Neural cell (in vitro differentiated cells): ENCODE results near the gene NFE2L2. TPM values are rescaled to one million over a fixed set of nuclear protein-coding genes. Genes with fewer than 3 reads are reported as not detected.

Experiments
- H2AFZ ChIP-seq: fragments of 200-600, 300-800 bp; sonication (generic), shearing (Covaris generic); 2 replicates; pipeline ENCODE4 v1.6.0; 2014; ENCODE audit warnings: low read depth, mild to moderate bottlenecking, antibody characterized with exemption, low read length, moderate library complexity
- H3F3A ChIP-seq: fragments of 200-600 bp; shearing (Covaris generic); 2 replicates; pipeline ENCODE4 v1.6.1; 2016; ENCODE audit warnings: mild to moderate bottlenecking, moderate library complexity, mixed read lengths, antibody characterized with exemption, low read length; ENCODE audit not compliant: insufficient read depth, poor library complexity, severe bottlenecking
- H3K27ac ChIP-seq: fragments of 200-600, 300-800 bp; sonication (generic), shearing (Covaris generic); 2 replicates; pipeline ENCODE4 v1.5.1; 2014; ENCODE audit warnings: mild to moderate bottlenecking, low read length, moderate library complexity
- H3K27me3 ChIP-seq: fragments of 300-800, 200-600 bp; sonication (generic), shearing (Covaris generic); 2 replicates; pipeline ENCODE4 v1.6.0; 2014; ENCODE audit warnings: mild to moderate bottlenecking, low read depth, low read length, moderate library complexity; ENCODE audit not compliant: insufficient read depth
- H3K36me3 ChIP-seq: fragments of 300-800, 200-600 bp; sonication (generic), shearing (Covaris generic); 2 replicates; pipeline ENCODE4 v1.5.1; 2014; ENCODE audit warnings: mild to moderate bottlenecking, antibody characterized with exemption, low read length, moderate library complexity; ENCODE audit not compliant: insufficient read depth
- H3K4me2 ChIP-seq: fragments of 300-800, 200-600 bp; sonication (generic), shearing (Covaris generic); 2 replicates; pipeline ENCODE4 v1.6.0; 2014; ENCODE audit warnings: mild to moderate bottlenecking, low read length
- H3K4me3 ChIP-seq: fragments of 300-800, 200-600 bp; sonication (generic), shearing (Covaris generic); 2 replicates; pipeline ENCODE4 v1.5.1; 2014; ENCODE audit warnings: mild to moderate bottlenecking, low read length, moderate library complexity
- H3K79me2 ChIP-seq: fragments of 200-600 bp; shearing (Covaris generic); replicated peaks from 2 replicates; pipeline ENCODE4 v1.6.0; 2014; ENCODE audit warnings: mild to moderate bottlenecking, low read length, moderate library complexity; ENCODE audit not compliant: insufficient read depth
- H3K9ac ChIP-seq: fragments of 300-800, 200-600 bp; sonication (generic), shearing (Covaris generic); 2 replicates; pipeline ENCODE4 v1.6.1; 2016; ENCODE audit warnings: mild to moderate bottlenecking, low read length, mixed read lengths
- H3K9me2 ChIP-seq: fragments of 200-600 bp; shearing (Covaris generic); 2 replicates; pipeline ENCODE4 v1.6.1; 2016; ENCODE audit warnings: mild to moderate bottlenecking, low read length, mixed read lengths; ENCODE audit not compliant: insufficient read depth
- H3K9me3 ChIP-seq: fragments of 200-600, 300-800 bp; sonication (generic), shearing (Covaris generic); 2 replicates; pipeline ENCODE4 v1.6.1; 2016; ENCODE audit warnings: mild to moderate bottlenecking, mixed run types, low read length, moderate library complexity, mixed read lengths
- H4K20me1 ChIP-seq: fragments of 200-600 bp; shearing (Covaris generic); 2 replicates; pipeline ENCODE4 v1.6.1; 2016; ENCODE audit warnings: mild to moderate bottlenecking, mixed run types; ENCODE audit not compliant: insufficient read depth
- CTCF ChIP-seq: fragments of 450-650 bp; IDR thresholded peaks from 2 replicates; pipeline ENCODE4 v1.5.1; 2014; ENCODE audit warnings: antibody characterized with exemption, mild to moderate bottlenecking, moderate library complexity; ENCODE audit not compliant: poor library complexity, severe bottlenecking
- EP300 ChIP-seq: fragments of 450-650 bp; conservative IDR thresholded peaks from 2 replicates; pipeline ENCODE4 v1.6.1; 2014; ENCODE audit warnings: antibody characterized with exemption, mild to moderate bottlenecking, moderate library complexity; ENCODE audit not compliant: poor library complexity, severe bottlenecking
- EZH2 ChIP-seq: fragments of 200-600, 300-800 bp; shearing (Covaris generic), sonication (generic); IDR thresholded peaks from 2 replicates; pipeline ENCODE4 v1.6.1; 2014; ENCODE audit warnings: antibody characterized with exemption, low read length, borderline replicate concordance, mild to moderate bottlenecking; ENCODE audit not compliant: insufficient read depth, poor library complexity, severe bottlenecking
- MXI1 ChIP-seq: fragments of 450-650 bp; conservative IDR thresholded peaks from 2 replicates; pipeline ENCODE4 v1.6.1; 2014; ENCODE audit warnings: antibody characterized with exemption, mild to moderate bottlenecking; ENCODE audit not compliant: poor library complexity, severe bottlenecking
- POLR2AphosphoS5 ChIP-seq: IDR thresholded peaks from 2 replicates; pipeline ENCODE4 v1.6.1; 2012
- RAD21 ChIP-seq: fragments of 450-650 bp; conservative IDR thresholded peaks from 2 replicates; pipeline ENCODE4 v1.6.1; 2014; ENCODE audit warnings: antibody characterized with exemption, mild to moderate bottlenecking, moderate library complexity
- SMC3 ChIP-seq: fragments of 450-650 bp; conservative IDR thresholded peaks from 2 replicates; pipeline ENCODE4 v1.6.1; 2014; ENCODE audit warnings: antibody characterized with exemption, mild to moderate bottlenecking, moderate library complexity; ENCODE audit not compliant: poor library complexity
- TAF1 ChIP-seq: IDR thresholded peaks from 2 replicates; pipeline ENCODE4 v1.6.1; 2012; ENCODE audit warnings: low read depth
- polyA plus RNA-seq: library from polyadenylated mRNA; depleted of rRNA; stranded (reverse); fragments of >200 nt; gene quantifications from 2 replicates; pipeline ENCODE4 v1.2.3, GENCODE V29; 2014
- TF ChIP-seq, protein P1 (sequence below): IDR thresholded peaks from 2 replicates; pipeline ENCODE4 v1.6.1; 2012; ENCODE audit warnings: borderline replicate concordance

The NFE2L2 gene
- polyA plus RNA-seq, 1 donor from 2014 or later: 1.4 TPM

DNA sequence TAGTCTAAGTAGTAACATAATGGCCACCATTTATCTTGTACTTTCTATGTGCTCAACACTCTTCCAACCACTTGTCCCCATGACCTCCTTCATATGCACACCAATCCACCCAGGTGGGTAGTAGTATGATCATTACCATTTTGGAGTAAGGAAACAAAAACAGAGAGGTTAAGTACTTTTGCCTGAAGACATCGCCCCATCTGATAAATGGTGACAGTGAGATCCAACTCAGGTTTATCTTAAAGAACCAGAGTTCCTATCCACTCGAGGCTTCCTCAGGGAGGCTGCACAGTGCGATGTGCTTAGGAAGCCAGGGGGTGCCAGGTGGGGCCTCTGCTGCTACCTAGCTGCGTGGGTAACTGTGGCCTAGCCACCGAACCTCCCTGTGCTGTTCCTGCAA, 14.1 kb downstream of the NFE2L2 start:
- no peaks in the 10 kb centered on the region for H3F3A ChIP-seq
- peaks cover 2% of the 10 kb centered on the region for H3K79me2 ChIP-seq

GRCh38 chr2:177249038-177249437, 15.5 kb downstream of the NFE2L2 start:
- H3K9ac ChIP-seq: no peak overlapping the region
- no peaks in the 10 kb centered on the region for H4K20me1 ChIP-seq
- H3K4me3 ChIP-seq: no peak overlapping the region
- H3K79me2 ChIP-seq: peaks cover 2% of the 10 kb centered on the region
- no peak overlapping the region for H3K27ac ChIP-seq
- H3K27me3 ChIP-seq: no peaks in the 10 kb centered on the region
- H3K4me2 ChIP-seq: no peak overlapping the region
- no peaks in the 10 kb centered on the region for H3K9me2 ChIP-seq
- no peaks in the 10 kb centered on the region for H3K9me3 ChIP-seq
- no peak overlapping the region for H2AFZ ChIP-seq
- H3K36me3 ChIP-seq: no peaks in the 10 kb centered on the region
- TF ChIP-seq EP300: no peak
- no peak for TF ChIP-seq POLR2AphosphoS5
- no peak for TF ChIP-seq SMC3
- no peak for TF ChIP-seq MXI1
- TF ChIP-seq EZH2: no peak
- no peak for TF ChIP-seq CTCF
- TF ChIP-seq TAF1: no peak
- TF ChIP-seq, protein P1, sequence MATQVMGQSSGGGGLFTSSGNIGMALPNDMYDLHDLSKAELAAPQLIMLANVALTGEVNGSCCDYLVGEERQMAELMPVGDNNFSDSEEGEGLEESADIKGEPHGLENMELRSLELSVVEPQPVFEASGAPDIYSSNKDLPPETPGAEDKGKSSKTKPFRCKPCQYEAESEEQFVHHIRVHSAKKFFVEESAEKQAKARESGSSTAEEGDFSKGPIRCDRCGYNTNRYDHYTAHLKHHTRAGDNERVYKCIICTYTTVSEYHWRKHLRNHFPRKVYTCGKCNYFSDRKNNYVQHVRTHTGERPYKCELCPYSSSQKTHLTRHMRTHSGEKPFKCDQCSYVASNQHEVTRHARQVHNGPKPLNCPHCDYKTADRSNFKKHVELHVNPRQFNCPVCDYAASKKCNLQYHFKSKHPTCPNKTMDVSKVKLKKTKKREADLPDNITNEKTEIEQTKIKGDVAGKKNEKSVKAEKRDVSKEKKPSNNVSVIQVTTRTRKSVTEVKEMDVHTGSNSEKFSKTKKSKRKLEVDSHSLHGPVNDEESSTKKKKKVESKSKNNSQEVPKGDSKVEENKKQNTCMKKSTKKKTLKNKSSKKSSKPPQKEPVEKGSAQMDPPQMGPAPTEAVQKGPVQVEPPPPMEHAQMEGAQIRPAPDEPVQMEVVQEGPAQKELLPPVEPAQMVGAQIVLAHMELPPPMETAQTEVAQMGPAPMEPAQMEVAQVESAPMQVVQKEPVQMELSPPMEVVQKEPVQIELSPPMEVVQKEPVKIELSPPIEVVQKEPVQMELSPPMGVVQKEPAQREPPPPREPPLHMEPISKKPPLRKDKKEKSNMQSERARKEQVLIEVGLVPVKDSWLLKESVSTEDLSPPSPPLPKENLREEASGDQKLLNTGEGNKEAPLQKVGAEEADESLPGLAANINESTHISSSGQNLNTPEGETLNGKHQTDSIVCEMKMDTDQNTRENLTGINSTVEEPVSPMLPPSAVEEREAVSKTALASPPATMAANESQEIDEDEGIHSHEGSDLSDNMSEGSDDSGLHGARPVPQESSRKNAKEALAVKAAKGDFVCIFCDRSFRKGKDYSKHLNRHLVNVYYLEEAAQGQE: no peak
- no peak for TF ChIP-seq RAD21
- H3F3A ChIP-seq: no peaks in the 10 kb centered on the region

More for the DNA sequence above, 14.1 kb downstream of the NFE2L2 start:
- TF ChIP-seq EZH2 (no peak), MXI1 (no peak), SMC3 (no peak), POLR2AphosphoS5 (no peak), EP300 (no peak), TAF1 (no peak), CTCF (no peak)
- Histone ChIP-seq H3K27me3 (no peaks in the 10 kb centered on the region), H3K36me3 (no peaks in the 10 kb centered on the region), H3K27ac (no peak overlapping the region), H4K20me1 (no peaks in the 10 kb centered on the region), H3K4me3 (no peak overlapping the region), H3K9me3 (no peaks in the 10 kb centered on the region), H3K4me2 (no peak overlapping the region), H2AFZ (no peak overlapping the region), H3K9ac (no peak overlapping the region), H3K9me2 (no peaks in the 10 kb centered on the region)
